Activated CD8-positive, alpha-beta T cell treated with anti-CD3 and anti-CD28 coated beads for 36 hours (primary cell): Measurements from ENCODE around the gene LIMA1. TPM values are rescaled to one million over a fixed set of nuclear protein-coding genes. Genes with fewer than 3 reads are reported as not detected.

Experiments used
- ATAC-seq: fragments of 200-7000 bp; cut with Tn5 transposase; one replicate; pipeline ENCODE4 v1.10.0; 2021; ENCODE audit warnings: mild to moderate bottlenecking, moderate library complexity
- CTCF ChIA-PET: fragments of 350-600 bp; sonication (Branson Sonifier 250); formaldehyde crosslinking; loops from one replicate; lab custom pipeline; 2021; ENCODE audit warnings: antibody characterized with exemption; lab: Charles Lee
- POLR2A ChIA-PET: fragments of 350-600 bp; sonication (Branson Sonifier 250); formaldehyde crosslinking; loops from one replicate; lab custom pipeline; 2021; ENCODE audit warnings: antibody characterized with exemption; lab: Charles Lee
- DNase-seq: peaks from one replicate; pipeline ENCODE4 v3.0.0-alpha.2; 2020
- H3K27ac Mint-ChIP-seq: one replicate; pipeline ENCODE4 v1.8.0; 2021; ENCODE audit warnings: mild to moderate bottlenecking, mixed read lengths
- H3K27me3 Mint-ChIP-seq: one replicate; pipeline ENCODE4 v1.8.0; 2021; ENCODE audit warnings: mixed read lengths
- H3K36me3 Mint-ChIP-seq: one replicate; pipeline ENCODE4 v1.8.0; 2021; ENCODE audit warnings: low read depth, mixed read lengths
- H3K4me1 Mint-ChIP-seq: one replicate; pipeline ENCODE4 v1.8.0; 2021; ENCODE audit warnings: low read depth, mixed read lengths
- H3K4me3 Mint-ChIP-seq: one replicate; pipeline ENCODE4 v1.8.0; 2021; ENCODE audit warnings: mild to moderate bottlenecking, moderate library complexity, mixed read lengths
- H3K9me3 Mint-ChIP-seq: one replicate; pipeline ENCODE4 v1.8.0; 2021; ENCODE audit warnings: mixed read lengths
- intact Hi-C: fragments of 100-400 bp; cut with micrococcal nuclease; formaldehyde crosslinking; loops from one replicate; pipeline ENCODE4 v1.10.0; 2022
- total RNA-seq, 2 experiments: library from RNA; stranded (reverse); gene quantifications; one replicate each; pipeline ENCODE4 v1.2.3, GENCODE V29; 2021
- TF ChIP-seq, protein P1 (sequence below): fragments of 200-600 bp; IDR thresholded peaks from one replicate; pipeline ENCODE4 v1.8.0; 2022; ENCODE audit warnings: antibody characterized with exemption, mild to moderate bottlenecking

LIMA1 gene
- total RNA-seq, 2 experiments from 2014 or later = 44.2 to 45.5 TPM

DNA sequence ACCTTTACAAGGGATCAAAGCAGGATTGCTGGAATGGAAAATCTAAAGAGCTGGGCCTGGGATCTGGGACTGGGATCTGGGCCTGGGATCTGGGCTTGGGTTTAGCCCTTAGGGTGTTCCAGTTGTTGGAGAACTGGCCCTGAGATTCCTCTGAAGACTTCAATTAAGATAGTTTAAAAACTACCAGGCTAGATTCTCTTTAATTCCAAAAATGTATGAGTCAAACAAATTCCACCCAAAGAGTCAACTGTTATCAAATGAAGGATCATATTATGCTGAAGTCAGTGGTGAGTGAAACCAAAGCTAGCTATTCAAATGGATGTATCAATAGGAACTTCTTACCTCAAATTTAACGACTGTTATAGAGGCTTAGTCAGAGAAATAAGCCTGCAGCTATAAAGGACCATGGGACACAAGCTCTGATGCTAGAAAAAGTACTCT lies 40.5 kb downstream of the LIMA1 start:
- ATAC-seq (no peak), DNase-seq (no peak)
- CTCF ChIA-PET = interaction anchor here (0.8 to 2.0 kb wide), 3 partner anchors 19 to 72 kb away, joined by 3 to 8 read pairs (median 4); no protein-coding TSS in a partner anchor
- H3K36me3 Mint-ChIP-seq = peaks cover 5% of the 10 kb centered on the region
- intact Hi-C loops = no loop called here
- no peaks in the 10 kb centered on the region for H3K9me3 Mint-ChIP-seq
- POLR2A ChIA-PET = interaction anchor here (1.1 kb wide), 1 partner anchor 48 kb away, joined by 3 read pairs; no protein-coding TSS in a partner anchor
- H3K4me3 Mint-ChIP-seq = no peak overlapping the region
- TF ChIP-seq, protein P1, sequence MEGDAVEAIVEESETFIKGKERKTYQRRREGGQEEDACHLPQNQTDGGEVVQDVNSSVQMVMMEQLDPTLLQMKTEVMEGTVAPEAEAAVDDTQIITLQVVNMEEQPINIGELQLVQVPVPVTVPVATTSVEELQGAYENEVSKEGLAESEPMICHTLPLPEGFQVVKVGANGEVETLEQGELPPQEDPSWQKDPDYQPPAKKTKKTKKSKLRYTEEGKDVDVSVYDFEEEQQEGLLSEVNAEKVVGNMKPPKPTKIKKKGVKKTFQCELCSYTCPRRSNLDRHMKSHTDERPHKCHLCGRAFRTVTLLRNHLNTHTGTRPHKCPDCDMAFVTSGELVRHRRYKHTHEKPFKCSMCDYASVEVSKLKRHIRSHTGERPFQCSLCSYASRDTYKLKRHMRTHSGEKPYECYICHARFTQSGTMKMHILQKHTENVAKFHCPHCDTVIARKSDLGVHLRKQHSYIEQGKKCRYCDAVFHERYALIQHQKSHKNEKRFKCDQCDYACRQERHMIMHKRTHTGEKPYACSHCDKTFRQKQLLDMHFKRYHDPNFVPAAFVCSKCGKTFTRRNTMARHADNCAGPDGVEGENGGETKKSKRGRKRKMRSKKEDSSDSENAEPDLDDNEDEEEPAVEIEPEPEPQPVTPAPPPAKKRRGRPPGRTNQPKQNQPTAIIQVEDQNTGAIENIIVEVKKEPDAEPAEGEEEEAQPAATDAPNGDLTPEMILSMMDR = no peak
- no peaks in the 10 kb centered on the region for H3K27me3 Mint-ChIP-seq
- no peak overlapping the region for H3K27ac Mint-ChIP-seq
- H3K4me1 Mint-ChIP-seq = peaks cover 17% of the 10 kb centered on the region

DNA sequence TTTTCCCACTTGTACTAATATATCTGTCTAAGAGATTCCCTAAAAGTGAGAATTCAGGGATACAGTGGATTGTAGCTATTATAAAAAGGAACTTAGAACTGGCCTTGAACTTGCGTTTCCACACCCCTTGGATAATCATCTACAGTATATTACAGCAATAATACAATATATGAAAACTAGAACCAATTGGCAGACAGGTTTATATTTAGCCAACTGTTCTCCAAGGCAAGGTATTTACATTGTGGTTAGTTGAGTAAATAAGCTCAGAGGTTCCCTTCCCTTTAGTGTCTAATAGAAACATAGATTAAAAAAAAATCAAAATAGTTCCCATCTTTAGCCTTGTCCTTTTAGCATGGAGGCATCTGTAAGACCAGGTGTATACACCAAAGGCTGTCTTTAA lies 42.1 kb downstream of the LIMA1 start:
- DNase-seq (no peak), ATAC-seq (no peak)
- CTCF ChIA-PET = no interaction called here
- intact Hi-C loops = no loop called here
- Mint-ChIP-seq H3K9me3 (no peaks in the 10 kb centered on the region), H3K4me1 (peaks cover 8% of the 10 kb centered on the region), H3K27me3 (no peaks in the 10 kb centered on the region), H3K36me3 (peaks cover 2% of the 10 kb centered on the region), H3K27ac (no peak overlapping the region), H3K4me3 (no peak overlapping the region)
- TF ChIP-seq, protein P1 = no peak
- POLR2A ChIA-PET = no interaction called here

DNA sequence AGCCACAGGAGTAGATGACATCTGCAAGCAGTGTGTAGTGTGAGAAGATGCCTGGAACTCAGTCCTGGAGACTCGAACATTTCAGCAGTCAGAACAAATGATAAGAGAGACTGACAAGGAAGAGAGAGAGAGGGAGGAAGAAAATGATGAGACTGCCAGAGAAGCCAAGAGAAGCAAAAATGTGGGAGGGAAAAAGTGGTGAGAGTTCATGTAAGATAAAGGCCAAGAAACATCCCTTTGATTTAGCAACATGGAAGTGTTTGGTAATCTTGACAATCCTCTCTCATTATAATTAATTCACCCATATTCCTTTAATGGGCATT lies 42.6 kb downstream of the LIMA1 start:
- H3K36me3 Mint-ChIP-seq = peaks cover 2% of the 10 kb centered on the region
- POLR2A ChIA-PET = no interaction called here
- DNase-seq = no peak
- H3K27ac Mint-ChIP-seq = no peak overlapping the region
- ATAC-seq = no peak
- H3K9me3 Mint-ChIP-seq = no peaks in the 10 kb centered on the region
- intact Hi-C loops = no loop called here
- no peak overlapping the region for H3K4me3 Mint-ChIP-seq
- TF ChIP-seq, protein P1 = no peak
- peaks cover 7% of the 10 kb centered on the region for H3K4me1 Mint-ChIP-seq
- CTCF ChIA-PET = no interaction called here
- H3K27me3 Mint-ChIP-seq = no peaks in the 10 kb centered on the region

DNA sequence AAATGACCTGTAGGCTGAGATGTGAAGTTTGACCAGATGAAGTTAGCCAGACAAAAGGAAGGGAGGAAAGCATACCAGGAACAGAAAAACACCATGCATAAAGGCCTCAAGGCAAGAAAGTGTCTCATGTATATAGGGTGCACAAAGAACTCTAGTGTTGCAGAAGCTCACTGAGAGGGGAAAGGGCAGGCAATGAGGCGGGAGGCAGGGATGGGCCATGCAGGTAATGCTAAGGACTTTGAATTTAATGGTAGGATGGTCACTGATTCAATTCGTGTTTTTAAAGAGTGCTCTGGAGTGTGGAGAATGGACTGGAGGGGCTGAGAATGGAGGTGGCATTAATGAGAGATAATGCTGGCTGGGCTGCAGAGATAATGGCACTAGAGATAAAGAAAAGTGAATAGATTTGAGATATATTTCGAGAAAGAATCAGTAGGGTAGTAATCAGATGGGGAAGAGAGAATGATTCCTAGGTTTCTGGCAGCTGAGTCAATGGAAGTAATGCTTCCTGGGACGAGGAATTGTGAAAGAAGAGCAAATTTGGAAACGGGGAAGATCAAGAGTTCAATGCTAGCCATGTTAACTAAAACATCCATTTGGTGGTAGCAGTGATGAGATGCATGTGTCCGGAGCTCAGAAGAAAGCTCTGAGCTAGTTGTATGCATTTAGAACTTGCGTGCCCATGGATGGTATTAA lies 43.1 kb downstream of the LIMA1 start:
- H3K27me3 Mint-ChIP-seq = no peaks in the 10 kb centered on the region
- POLR2A ChIA-PET = no interaction called here
- no peak overlapping the region for H3K4me3 Mint-ChIP-seq
- H3K4me1 Mint-ChIP-seq = peaks cover 5% of the 10 kb centered on the region
- no peaks in the 10 kb centered on the region for H3K9me3 Mint-ChIP-seq
- no peak overlapping the region for H3K27ac Mint-ChIP-seq
- TF ChIP-seq, protein P1 = no peak
- no peak for ATAC-seq
- no peak for DNase-seq
- H3K36me3 Mint-ChIP-seq = no peaks in the 10 kb centered on the region
- intact Hi-C loops = no loop called here
- CTCF ChIA-PET = no interaction called here

DNA sequence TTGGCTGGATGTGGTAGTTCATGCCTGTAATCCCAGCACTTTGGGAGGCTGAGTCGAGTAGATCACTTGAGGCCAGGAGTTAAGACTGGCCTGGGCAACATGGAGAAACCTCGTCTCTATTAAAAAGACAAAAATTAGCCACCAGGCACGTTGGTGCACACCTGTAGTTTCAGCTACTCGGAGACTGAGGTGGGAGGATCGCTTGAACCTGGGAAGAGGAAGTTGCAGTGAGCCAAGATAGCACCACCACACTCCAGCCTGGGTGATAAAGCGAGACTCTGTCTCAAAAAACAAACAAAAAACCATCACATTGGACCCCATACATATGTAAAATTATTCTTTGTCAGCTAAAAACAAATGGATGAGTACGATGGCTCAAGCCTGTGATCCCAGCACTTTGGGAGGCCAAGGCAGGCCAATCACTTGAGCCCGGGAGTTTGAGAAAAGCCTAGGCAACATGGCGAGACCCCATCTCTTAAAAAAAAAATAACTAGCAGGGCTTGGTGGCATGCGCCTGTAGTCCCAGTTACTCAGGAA lies 43.9 kb downstream of the LIMA1 start:
- Mint-ChIP-seq H3K27me3 (no peaks in the 10 kb centered on the region), H3K27ac (no peak overlapping the region), H3K9me3 (no peaks in the 10 kb centered on the region), H3K4me3 (no peak overlapping the region), H3K36me3 (no peaks in the 10 kb centered on the region), H3K4me1 (peaks cover 5% of the 10 kb centered on the region)
- ATAC-seq (no peak), DNase-seq (no peak)
- TF ChIP-seq, protein P1 = no peak
- intact Hi-C loops = no loop called here
- POLR2A ChIA-PET = interaction anchor here (0.7 kb wide), 1 partner anchor 10 kb away, joined by 3 read pairs; no protein-coding TSS in a partner anchor
- CTCF ChIA-PET = interaction anchor here (0.7 kb wide), 1 partner anchor 199 kb away, joined by 3 read pairs; no protein-coding TSS in a partner anchor
